Measurements from ENCODE around the gene COQ2. TPM values are rescaled to one million over a fixed set of nuclear protein-coding genes. Genes with fewer than 3 reads are reported as not detected.
A peak's percentile ranks its signal among the peaks of the same experiment; 100 is the strongest.

COQ2 gene, protein sequence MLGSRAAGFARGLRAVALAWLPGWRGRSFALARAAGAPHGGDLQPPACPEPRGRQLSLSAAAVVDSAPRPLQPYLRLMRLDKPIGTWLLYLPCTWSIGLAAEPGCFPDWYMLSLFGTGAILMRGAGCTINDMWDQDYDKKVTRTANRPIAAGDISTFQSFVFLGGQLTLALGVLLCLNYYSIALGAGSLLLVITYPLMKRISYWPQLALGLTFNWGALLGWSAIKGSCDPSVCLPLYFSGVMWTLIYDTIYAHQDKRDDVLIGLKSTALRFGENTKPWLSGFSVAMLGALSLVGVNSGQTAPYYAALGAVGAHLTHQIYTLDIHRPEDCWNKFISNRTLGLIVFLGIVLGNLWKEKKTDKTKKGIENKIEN
- total RNA-seq, result 10 to 100 TPM in 3 of 7 donors, 1 to 10 TPM in 4; 8.4 to 12.3 (median 9.5) TPM
- 10 to 100 TPM in 1 of 2 donors, 1 to 10 TPM in 1; 8.7 to 18.1 TPM for polyA plus RNA-seq
- long read RNA-seq, donor 1, transcript COQ2-206 (7 exons, 1,641 nt), result major isoform, 8 of 12 reads
- long read RNA-seq, donor 1, partial matches to known transcripts, result 0 of 12 reads
- long read RNA-seq, donor 1, other reads (novel, unspliced or antisense), result 3 of 12 reads
- long read RNA-seq, donor 2, transcript COQ2-206 (7 exons, 1,641 nt), result major isoform, 8 of 17 reads
- long read RNA-seq, donor 2, partial matches to known transcripts, result 9 of 17 reads
- long read RNA-seq, donor 2, other reads (novel, unspliced or antisense), result 0 of 17 reads
- long read RNA-seq, donor 3, transcript COQ2-206 (7 exons, 1,641 nt), result major isoform, 13 of 17 reads
- long read RNA-seq, donor 3, partial matches to known transcripts, result 0 of 17 reads
- long read RNA-seq, donor 3, other reads (novel, unspliced or antisense), result 3 of 17 reads

DNA sequence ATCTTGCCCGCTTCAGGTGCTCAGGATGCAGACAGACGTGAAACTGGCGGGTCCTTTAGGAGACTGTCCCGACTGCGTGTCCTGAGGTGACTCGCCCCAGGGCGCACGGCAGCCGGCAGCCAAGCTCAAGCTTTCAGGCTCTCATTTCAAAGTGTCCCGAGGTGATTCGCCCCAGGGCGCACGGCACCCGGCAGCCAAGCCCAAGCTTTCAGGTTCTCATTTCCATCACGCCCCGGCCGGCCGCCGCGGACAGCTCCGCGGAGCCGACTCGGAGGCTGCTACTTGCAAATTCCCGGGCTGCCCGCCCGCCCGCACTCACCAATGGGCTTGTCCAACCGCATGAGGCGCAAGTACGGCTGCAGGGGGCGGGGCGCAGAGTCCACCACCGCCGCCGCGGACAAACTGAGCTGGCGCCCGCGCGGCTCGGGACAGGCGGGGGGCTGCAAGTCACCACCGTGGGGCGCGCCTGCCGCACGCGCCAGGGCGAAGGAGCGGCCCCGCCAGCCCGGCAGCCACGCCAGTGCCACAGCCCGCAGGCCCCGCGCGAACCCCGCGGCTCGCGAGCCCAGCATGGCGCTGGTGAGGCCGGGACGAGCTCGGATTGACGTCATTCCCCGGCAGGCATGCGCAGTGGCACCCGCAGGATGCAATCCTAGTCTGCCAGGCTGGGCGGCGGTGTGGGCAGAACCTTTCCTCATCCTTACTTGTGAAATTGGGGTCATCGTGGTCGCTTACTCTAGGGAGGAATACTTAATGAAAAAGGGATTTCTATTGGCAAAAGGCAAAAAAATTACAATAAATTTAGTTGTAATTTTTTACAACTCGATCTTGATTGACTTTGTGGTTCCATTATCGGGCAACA lies at the start of gene COQ2:
COQ2 (minus strand) TSS at position 606 of the 862 bp plus-strand sequence; CDS start at position 572, 34 bp downstream.
- intact Hi-C loops (cut with DNase I), result loop anchor here in 3 of 4 donors (5.0 to 10.0 kb wide), 5 partner anchors 150 to 820 kb away; partner anchors contain the start of genes COPS4 (in 1 of the 3), HELQ (in 1 of the 3) and MRPS18C (in 1 of the 3)

GRCh38 chr4:83331956-83332355 lies 47.4 kb upstream of the COQ2 start:
- no peaks in the 10 kb centered on the region for H3K36me3 ChIP-seq
- DNase-seq, result no peak
- WGBS, 3 donors, result 77 to 86% (median 80%) methylated on average over 3 of the region's 3 CpGs
- no peak overlapping the region for H3K27ac ChIP-seq
- no peaks in the 10 kb centered on the region for H3K9me3 ChIP-seq
- TF ChIP-seq CTCF (IDR thresholded peaks at IDR 0.05) (no peak), EP300 (IDR thresholded peaks at IDR 0.05) (no peak), POLR2A (IDR thresholded peaks at IDR 0.05) (no peak)
- intact Hi-C loops (cut with DNase I), result loop anchor here in 1 of 4 donors (10.0 kb wide), 1 partner anchor 123 kb away; the partner anchor contains the start of genes HELQ and MRPS18C
- H3K4me1 ChIP-seq (ENCODE audit: insufficient read depth), result peaks cover 9% of the 10 kb centered on the region
- H3K27me3 ChIP-seq, result no peaks in the 10 kb centered on the region
- H3K4me3 ChIP-seq, result no peak overlapping the region

More for the DNA sequence above, at the start of gene COQ2:
- Histone ChIP-seq H3K9me3 (no peaks in the 10 kb centered on the region), H3K27ac (peak within 1 kb of the TSS; percentile 94 to 98), H3K4me1 (ENCODE audit: insufficient read depth) (no peaks in the 10 kb centered on the region), H3K27me3 (no peaks in the 10 kb centered on the region), H3K36me3 (no peaks in the 10 kb centered on the region), H3K4me3 (peak within 1 kb of the TSS; percentile 52)
- WGBS, 3 donors, result 0 to 1% (median 1%) methylated on average over 56 to 76 of the region's 76 CpGs
- TF ChIP-seq EP300 (IDR thresholded peaks at IDR 0.05) (no peak), CTCF (IDR thresholded peaks at IDR 0.05) (peak; percentile 44 to 90 (median 84)), POLR2A (IDR thresholded peaks at IDR 0.05) (peak; percentile 75)
- peak; percentile 96 to 98 (median 97) for DNase-seq

DNA sequence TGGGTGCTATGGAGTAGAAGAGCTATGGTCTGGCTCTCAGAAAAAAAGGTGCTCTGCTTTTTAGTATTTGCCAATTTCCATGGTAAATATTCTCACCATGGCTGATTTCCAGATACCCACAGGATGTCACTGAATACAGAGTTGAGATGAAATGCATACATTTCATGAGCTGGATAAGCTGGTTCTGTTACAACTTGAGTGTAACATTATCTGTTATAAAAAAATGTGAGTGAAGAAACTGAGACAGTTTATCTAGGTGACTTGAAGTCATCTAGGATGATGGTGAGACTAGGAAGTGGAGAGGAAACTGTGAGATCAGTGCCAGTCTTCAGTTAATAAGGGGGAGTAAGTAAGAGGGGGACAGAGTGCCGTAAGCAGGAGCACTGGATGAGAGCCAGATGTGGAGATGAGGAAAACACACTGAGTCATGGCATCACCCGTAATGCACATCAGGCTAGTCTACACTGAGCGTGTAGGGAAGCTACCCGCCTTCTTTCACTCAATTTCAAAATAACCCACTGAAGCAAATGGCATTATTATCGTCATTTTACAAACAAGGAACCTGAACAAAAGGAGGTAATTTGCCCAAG lies 45.0 kb upstream of the COQ2 start:
- WGBS, 3 donors, result 84 to 88% (median 87%) methylated on average over 5 of the region's 5 CpGs
- H3K27me3 ChIP-seq, result no peaks in the 10 kb centered on the region
- no peaks in the 10 kb centered on the region for H3K36me3 ChIP-seq
- peaks cover 7% of the 10 kb centered on the region for H3K4me1 ChIP-seq (ENCODE audit: insufficient read depth)
- H3K4me3 ChIP-seq, result no peak overlapping the region
- H3K27ac ChIP-seq, result no peak overlapping the region
- no peaks in the 10 kb centered on the region for H3K9me3 ChIP-seq
- TF ChIP-seq CTCF (IDR thresholded peaks at IDR 0.05), result no peak
- DNase-seq, result no peak
- intact Hi-C loops (cut with DNase I), result loop anchor here in 1 of 4 donors (10.0 kb wide), 1 partner anchor 125 kb away; the partner anchor contains the start of genes HELQ and MRPS18C

Data from ovary (tissue), 10 donors.